ENCODE measurements around the gene TMEM198.

TMEM198 gene

DNA sequence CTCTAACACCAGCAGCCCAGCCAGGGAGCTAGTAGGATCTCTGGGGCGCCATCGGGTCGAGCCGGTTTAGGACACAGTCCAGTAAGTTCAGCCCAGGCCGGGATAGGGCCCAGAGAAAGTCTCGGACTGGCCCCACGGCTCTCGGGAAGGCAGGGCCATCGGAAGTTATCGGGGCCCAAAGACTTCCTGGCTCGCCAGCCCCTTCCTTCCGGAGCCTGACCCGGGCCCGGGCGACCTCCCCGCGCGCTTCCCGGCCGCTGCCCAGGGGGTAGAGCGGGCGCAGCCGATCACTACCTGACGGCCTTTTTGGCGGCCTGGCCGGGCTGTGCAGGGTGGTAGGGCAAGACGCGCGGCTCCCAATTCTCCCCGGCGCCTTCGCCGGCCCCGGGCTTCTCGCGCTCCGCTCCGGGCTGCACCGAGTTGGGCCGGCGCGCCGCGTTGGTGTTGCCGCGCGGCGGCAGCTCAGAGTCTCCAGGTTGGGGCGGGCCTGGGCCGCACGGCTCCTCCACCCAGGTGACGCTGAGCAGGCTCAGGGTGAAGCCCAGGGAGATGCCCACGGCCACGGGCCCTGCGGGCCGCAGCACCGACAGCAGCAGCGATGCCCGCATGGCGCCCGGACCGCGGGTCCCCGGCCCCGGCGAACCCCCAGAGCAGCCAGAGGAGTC lies 765 bp upstream of the TMEM198 start:
- in situ Hi-C loops (cut with HindIII; ENCODE audit: low sequenced_read_pairs) = loop anchor here (5.0 to 25.0 kb wide), 2 partner anchors 104 to 131 kb away; partner anchors contain the start of gene DES
- H3K4me3 ChIP-seq (ENCODE audit: low read depth, low read length) = peak overlapping the region; percentile 77
- TF ChIP-seq, protein P1, sequence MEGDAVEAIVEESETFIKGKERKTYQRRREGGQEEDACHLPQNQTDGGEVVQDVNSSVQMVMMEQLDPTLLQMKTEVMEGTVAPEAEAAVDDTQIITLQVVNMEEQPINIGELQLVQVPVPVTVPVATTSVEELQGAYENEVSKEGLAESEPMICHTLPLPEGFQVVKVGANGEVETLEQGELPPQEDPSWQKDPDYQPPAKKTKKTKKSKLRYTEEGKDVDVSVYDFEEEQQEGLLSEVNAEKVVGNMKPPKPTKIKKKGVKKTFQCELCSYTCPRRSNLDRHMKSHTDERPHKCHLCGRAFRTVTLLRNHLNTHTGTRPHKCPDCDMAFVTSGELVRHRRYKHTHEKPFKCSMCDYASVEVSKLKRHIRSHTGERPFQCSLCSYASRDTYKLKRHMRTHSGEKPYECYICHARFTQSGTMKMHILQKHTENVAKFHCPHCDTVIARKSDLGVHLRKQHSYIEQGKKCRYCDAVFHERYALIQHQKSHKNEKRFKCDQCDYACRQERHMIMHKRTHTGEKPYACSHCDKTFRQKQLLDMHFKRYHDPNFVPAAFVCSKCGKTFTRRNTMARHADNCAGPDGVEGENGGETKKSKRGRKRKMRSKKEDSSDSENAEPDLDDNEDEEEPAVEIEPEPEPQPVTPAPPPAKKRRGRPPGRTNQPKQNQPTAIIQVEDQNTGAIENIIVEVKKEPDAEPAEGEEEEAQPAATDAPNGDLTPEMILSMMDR (IDR thresholded peaks at IDR 0.05; ENCODE audit: low read depth, low read length, missing control alignments) = no peak
- DNase-seq (ENCODE audit: low read depth) = no peak

DNA sequence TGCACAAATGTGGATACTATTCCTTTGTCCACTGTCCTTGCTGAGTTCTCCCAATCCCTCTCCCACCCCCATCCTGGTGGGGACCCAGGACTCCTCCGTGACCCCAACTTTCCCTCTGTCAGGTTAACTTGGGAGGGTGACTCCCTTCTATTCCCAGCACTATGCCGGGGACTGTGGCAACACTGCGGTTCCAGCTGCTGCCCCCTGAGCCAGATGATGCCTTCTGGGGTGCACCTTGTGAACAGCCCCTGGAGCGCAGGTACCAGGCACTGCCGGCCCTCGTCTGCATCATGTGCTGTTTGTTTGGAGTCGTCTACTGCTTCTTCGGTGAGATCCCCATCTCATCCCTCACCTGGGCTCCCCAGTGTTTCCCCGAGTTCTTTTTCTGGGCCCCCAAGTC lies 739 bp downstream of the TMEM198 start:
- no peak for DNase-seq (ENCODE audit: low read depth)
- H3K4me3 ChIP-seq (ENCODE audit: low read depth, low read length) = peak overlapping the region; percentile 77
- TF ChIP-seq, protein P1 (IDR thresholded peaks at IDR 0.05; ENCODE audit: low read depth, low read length, missing control alignments) = no peak
- in situ Hi-C loops (cut with HindIII; ENCODE audit: low sequenced_read_pairs) = loop anchor here (5.0 to 25.0 kb wide), 2 partner anchors 103 to 132 kb away; partner anchors contain the start of gene DES

DNA sequence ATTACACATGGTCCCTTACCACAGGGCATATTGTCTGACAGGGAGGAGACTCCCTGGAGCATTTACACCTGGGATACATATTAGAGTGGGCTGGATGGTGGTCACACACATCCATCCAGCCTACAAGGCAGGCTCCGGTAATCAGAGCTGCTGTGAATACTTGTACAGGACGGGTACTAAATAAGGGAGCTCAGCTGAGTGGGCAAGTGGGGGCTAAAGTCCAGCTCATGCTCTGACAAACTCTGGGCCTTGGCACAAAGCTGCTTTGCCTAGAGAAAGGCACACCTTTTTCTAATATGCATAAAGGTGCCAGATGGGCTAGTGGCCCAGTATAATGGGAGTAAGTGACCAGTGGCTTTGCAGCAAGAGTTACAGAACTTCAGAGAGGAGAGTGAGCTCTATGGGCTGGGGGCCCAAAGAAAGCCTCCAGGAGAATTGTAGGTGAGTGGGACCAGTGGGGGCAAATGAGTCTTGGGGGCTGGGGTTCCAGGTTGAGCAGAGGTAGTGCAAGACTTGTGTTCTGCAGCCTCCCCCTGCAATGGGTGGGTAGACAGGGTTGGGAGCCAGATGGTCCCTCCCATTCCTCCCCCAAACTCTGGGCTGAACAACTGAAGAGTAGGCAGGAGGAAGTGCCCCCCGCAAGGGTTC lies 1.6 kb downstream of the TMEM198 start:
- DNase-seq (ENCODE audit: low read depth) = no peak
- TF ChIP-seq, protein P1 (IDR thresholded peaks at IDR 0.05; ENCODE audit: low read depth, low read length, missing control alignments) = no peak
- in situ Hi-C loops (cut with HindIII; ENCODE audit: low sequenced_read_pairs) = loop anchor here (25.0 kb wide), 1 partner anchor 133 kb away; the partner anchor contains the start of gene DES
- H3K4me3 ChIP-seq (ENCODE audit: low read depth, low read length) = no peak overlapping the region

DNA sequence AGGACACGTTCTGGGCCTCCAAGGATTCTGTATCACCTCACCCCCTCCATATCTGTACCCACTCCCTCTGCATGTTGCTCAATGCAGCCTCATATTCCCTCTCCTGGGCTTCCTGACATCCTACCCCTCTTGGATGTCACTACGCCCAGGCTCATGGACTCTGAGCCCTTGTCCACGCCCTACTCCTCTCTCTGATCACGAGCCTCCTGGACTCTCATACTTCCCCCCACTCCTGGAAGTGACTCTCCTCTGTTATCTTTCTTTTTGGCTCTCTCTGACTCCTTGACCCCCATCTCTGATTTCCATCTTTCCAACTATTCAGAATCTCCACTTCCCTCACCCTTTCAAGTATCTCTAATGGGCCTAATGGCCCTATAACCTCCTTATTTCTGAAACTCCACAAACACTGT lies 2.1 kb downstream of the TMEM198 start:
- no peak overlapping the region for H3K4me3 ChIP-seq (ENCODE audit: low read depth, low read length)
- in situ Hi-C loops (cut with HindIII; ENCODE audit: low sequenced_read_pairs) = loop anchor here (25.0 kb wide), 1 partner anchor 134 kb away; the partner anchor contains the start of gene DES

DNA sequence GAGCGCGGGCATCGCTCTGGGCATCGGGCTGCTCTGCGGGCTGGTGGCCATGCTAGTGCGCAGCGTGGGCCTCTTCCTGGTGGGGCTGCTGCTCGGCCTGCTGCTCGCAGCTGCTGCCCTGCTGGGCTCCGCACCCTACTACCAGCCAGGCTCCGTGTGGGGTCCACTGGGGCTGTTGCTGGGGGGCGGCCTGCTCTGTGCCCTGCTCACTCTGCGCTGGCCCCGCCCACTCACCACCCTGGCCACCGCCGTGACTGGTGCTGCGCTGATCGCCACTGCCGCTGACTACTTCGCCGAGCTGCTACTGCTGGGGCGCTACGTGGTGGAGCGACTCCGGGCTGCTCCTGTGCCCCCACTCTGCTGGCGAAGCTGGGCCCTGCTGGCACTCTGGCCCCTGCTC lies 3.8 kb downstream of the TMEM198 start:
- no peak for DNase-seq (ENCODE audit: low read depth)
- no peak overlapping the region for H3K4me3 ChIP-seq (ENCODE audit: low read depth, low read length)
- in situ Hi-C loops (cut with HindIII; ENCODE audit: low sequenced_read_pairs) = loop anchor here (25.0 kb wide), 1 partner anchor 135 kb away; the partner anchor contains the start of gene DES
- TF ChIP-seq, protein P1 (IDR thresholded peaks at IDR 0.05; ENCODE audit: low read depth, low read length, missing control alignments) = no peak

More for the DNA sequence above, 2.1 kb downstream of the TMEM198 start:
- DNase-seq (ENCODE audit: low read depth) = no peak
- TF ChIP-seq, protein P1 (IDR thresholded peaks at IDR 0.05; ENCODE audit: low read depth, low read length, missing control alignments) = no peak

DNA sequence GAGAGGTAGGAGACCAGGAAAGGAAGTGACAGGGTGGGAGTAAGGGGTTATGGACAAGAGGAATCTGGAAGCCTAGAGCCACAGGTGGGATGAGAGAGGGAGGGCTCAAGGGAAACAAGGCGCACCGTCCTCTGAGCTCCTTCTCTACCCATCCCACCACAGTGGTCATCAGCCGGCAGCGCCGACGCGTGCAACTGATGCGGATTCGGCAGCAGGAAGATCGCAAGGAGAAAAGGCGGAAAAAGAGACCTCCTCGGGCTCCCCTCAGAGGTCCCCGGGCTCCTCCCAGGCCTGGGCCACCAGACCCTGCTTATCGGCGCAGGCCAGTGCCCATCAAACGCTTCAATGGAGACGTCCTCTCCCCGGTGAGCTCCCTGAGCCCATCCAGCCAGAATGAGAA lies 5.2 kb downstream of the TMEM198 start:
- no peak for DNase-seq (ENCODE audit: low read depth)
- in situ Hi-C loops (cut with HindIII; ENCODE audit: low sequenced_read_pairs) = loop anchor here (25.0 kb wide), 1 partner anchor 137 kb away; the partner anchor contains the start of gene DES
- TF ChIP-seq, protein P1 (IDR thresholded peaks at IDR 0.05; ENCODE audit: low read depth, low read length, missing control alignments) = no peak
- H3K4me3 ChIP-seq (ENCODE audit: low read depth, low read length) = no peak overlapping the region

Data from astrocyte of the cerebellum (primary cell).